KOPT-K1 (cell line): ENCODE data around the gene TRAF7.
"Not testable (repeated sequence)": the region's sequence is repeated elsewhere in the genome, so short reads cannot be mapped to it uniquely, and the experiment has no call there.

ENCODE experiments used
- H3K27ac ChIP-seq: fragments of 200-600 bp; sonication (generic); 2 replicates; pipeline ENCODE4 v1.5.1; 2016; ENCODE audit warnings: antibody characterized with exemption, mild to moderate bottlenecking, low read depth, low read length; ENCODE audit not compliant: poor library complexity, severe bottlenecking
- H3K36me3 ChIP-seq: fragments of 200-600 bp; sonication (generic); 2 replicates; pipeline ENCODE4 v1.5.1; 2017; ENCODE audit warnings: antibody characterized with exemption, mild to moderate bottlenecking, low read length, moderate library complexity; ENCODE audit not compliant: insufficient read depth
- H3K9me3 ChIP-seq: fragments of 200-600 bp; sonication (generic); 2 replicates; pipeline ENCODE4 v1.5.1; 2017; ENCODE audit warnings: antibody characterized with exemption, low read length, mild to moderate bottlenecking; ENCODE audit not compliant: insufficient read depth, poor library complexity, severe bottlenecking

TRAF7 gene

DNA sequence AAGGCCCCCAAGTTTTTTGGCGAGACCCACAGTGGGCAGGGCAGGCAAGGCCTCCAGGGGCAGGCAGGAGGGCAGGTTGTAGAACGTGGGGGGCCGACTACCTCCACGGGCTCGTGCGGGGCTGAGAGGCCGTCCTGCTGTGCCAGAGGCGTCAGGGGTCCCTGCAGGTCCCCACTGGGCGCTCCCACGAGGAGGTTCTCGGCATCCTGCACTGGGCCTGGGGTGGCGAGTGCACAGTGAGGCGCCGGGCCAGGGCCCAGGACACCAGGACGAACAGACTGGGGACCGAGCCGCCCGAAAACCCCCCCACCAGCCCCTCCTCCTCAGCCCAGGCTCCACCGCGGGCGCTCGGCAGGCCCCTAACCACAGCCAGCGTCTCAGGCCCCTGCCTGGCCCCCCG is 39.2 kb upstream of the TRAF7 start:
- H3K9me3 ChIP-seq, H3K27ac ChIP-seq, H3K36me3 ChIP-seq: not testable (repeated sequence)

DNA sequence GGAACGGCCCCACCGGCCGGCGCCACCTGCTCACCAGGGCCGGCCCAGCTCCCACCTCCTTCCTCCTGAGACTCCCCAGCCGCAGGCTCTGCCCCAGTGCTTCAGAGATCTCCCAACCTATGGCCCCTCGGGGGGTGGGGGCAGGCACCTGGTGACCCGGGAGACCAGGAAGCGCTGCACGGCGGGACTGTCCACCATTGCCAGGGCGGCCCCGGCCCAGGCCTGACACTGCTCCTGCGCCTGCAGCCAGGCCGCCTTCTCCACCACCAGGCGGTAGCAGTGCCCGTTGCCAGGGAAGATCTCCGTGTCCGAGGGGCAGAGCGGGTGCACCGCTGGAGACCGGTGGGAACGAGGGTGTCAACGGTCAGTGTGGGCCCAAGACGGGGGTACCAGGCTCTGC is 38.2 kb upstream of the TRAF7 start:
- not testable (repeated sequence) for H3K9me3 ChIP-seq, H3K36me3 ChIP-seq, H3K27ac ChIP-seq

DNA sequence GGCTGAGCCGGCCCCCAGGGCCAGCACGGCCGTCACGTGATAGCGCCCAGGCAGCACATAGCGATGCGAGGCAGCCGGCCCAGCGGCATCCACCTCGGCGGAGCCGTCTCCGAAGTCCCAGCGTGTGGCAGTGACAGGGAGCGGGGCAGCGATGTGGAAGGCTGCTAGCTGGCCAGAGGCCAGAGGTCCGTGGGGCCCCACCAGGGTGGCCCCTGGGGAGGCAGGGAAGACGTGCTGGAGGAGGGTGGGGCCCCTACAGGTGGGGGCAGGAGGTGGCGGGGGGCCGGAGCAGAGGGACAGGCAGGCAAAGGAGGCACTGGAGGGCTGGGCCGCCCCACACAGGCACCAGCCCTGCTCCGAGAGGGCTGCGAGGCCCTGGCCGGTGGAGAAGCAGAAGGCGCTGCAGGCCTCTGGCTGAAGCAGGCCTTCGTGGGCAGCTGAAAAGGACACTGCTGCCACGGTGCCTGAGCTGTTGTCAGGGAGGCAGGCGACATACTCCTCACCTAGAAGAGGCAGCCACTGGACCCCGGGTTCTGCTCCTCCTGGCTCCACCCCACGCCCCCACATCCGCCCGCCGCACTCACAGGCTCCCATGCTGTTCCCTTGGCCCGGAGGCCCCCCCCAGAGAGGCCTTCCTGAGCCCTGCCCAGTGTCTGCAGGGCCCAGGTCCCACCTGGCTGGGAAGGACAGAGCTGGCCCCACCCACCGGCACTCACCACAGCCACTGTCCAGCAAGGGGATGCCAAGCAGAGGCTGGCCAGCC is 37.4 kb upstream of the TRAF7 start:
- H3K36me3 ChIP-seq, H3K27ac ChIP-seq, H3K9me3 ChIP-seq: not testable (repeated sequence)

DNA sequence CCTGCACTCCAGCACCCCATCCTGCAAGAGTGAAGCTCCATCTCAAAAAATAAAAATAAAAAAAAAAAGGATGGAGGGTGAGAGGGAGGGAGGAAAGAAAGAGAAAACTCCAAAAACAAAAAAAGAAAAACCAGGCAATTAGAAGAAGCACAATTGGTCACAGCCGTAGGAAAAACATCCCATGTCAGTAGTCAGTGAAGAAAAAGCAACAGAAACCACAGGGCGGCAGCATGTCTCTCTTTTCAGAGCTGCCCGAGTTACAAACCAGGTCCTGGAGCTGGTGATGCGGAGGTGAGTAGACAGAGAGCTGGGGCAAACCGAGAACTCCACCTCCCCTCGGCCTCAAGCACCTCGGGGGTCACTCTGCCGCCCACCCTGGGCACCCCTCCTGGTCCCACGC is 34.3 kb upstream of the TRAF7 start:
- H3K9me3 ChIP-seq, H3K36me3 ChIP-seq, H3K27ac ChIP-seq: not testable (repeated sequence)

DNA sequence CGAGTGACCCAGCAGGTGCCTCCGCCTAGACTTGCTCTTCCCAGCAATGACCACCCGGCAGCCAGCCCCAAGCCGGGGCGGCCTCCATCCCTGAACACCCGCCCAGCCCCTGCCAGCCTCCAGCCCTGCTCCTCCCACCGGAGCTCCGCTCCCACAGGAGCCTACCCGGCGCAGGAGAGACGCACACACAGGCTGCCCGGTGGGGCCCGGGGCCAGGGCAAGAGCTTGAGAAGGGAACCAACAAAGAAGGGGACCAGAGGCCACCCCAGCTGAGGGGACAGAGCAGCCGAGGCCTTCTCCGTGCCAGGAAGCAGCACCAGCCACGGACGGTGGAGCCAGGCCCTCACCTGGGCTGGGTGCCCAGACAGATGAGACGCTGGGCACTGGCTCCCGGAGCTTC is 33.7 kb upstream of the TRAF7 start:
- H3K9me3 ChIP-seq, result no peaks in the 10 kb centered on the region
- no peaks in the 10 kb centered on the region for H3K36me3 ChIP-seq
- H3K27ac ChIP-seq, result no peak overlapping the region

DNA sequence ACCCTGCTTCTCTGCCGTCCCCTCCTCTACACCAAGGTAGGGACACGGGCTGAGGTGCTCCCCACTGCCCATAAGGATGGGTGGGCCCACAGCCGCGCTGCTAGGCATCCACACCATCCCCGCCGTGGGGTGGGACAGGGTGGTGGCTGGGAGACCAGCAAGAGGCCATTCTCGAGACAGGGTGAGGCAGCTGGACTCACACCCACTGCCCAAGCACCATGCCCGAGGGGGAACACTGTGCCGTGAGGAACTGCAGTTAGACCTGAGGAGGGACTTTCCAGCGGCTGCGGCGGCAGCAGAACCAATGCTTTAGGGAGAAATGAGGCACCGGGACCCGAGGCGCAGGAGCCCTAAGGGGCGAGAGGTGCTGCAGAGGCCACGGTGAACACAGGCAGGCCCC is 33.2 kb upstream of the TRAF7 start:
- no peaks in the 10 kb centered on the region for H3K36me3 ChIP-seq
- no peak overlapping the region for H3K27ac ChIP-seq
- H3K9me3 ChIP-seq, result no peaks in the 10 kb centered on the region

DNA sequence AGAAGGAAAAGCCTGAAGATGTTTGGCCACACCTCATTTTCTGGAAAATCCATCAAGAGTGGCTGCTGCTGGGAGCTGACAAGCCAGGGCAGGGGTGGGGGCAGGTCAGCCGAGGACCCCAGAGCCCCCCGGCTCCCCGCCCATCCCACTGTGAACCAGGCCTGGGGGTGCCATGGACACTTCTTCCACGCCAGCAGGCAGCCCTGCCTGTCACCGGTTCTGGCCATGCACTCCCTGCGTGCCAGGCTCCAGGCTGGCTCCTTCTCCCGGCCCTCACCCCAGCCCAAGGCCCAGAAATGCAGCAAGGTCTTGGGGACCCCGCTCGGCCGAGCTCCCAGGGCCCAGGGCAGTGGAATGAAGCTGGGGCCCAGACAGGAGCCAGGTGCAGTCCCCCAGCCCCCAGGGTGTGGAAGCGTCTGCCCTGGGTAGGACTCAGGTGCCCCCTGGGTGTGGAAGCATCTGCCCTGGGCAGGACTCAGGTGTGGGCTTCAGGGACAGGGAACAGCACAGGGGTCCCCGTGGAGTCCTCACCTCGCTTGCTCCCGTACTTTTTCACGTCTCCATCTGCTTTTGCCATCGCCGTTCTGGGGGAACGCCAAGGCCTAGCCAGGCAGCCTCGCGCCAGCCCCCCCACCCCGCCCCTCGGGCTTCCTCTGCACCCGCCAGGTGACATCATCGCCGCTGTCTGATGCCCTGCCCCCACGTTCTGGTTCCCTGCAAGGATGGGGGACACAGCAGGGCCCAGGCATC is 32.5 kb upstream of the TRAF7 start:
- not testable (repeated sequence) for H3K27ac ChIP-seq, H3K9me3 ChIP-seq

DNA sequence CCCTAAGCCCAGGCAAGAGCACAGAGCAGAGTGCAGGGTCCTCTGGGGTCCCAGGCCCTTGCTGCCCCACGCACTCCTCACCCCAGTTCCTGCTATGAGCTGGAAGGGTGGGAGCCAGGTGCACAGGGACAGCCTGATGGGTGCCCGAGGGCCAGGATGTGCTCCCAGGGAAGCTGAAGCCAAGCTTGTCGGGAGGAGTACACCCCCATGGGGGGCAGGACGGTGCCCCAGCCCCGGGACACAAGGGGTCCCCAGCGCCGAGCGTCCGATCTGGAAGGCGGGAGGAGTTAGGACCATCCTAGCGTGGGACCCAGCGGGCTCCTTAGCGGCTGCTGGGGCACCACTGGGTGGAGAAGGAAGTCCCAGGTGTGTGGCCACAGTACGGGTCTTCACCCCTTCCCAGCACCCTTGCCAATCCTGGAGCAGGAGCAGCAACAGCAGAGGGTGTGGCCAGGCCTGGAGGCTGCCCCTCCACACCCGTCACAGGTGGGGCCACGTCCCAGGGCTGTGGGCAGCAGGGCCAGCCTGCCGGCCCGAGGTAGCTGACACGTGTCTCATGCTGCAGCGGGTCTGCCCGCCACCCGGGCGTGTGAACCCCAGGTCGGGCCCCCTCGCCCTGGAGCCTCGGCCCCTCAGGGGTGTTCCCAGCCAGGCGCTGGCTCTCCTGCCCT is 31.7 kb upstream of the TRAF7 start:
- H3K27ac ChIP-seq, H3K9me3 ChIP-seq: not testable (repeated sequence)

More for the DNA sequence above, 32.5 kb upstream of the TRAF7 start:
- not testable (repeated sequence) for H3K36me3 ChIP-seq

DNA sequence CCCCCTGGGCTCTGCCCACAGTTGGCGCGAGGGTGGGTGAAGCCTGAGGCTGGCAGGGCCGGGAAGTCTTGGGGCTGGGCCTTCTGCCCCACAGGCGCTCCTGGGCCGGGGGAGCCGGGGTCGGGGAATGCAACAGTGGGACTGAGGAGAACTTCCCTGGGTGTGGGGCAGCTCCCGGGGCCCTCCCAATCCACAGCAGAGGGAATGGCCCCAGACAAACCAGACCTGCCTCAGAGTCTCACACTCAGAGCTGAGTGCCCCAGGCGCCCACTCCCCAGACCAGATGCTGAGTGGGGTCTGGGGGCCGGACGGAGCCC is 31.2 kb upstream of the TRAF7 start:
- not testable (repeated sequence) for H3K27ac ChIP-seq, H3K36me3 ChIP-seq, H3K9me3 ChIP-seq

More for the DNA sequence above, 31.7 kb upstream of the TRAF7 start:
- not testable (repeated sequence) for H3K36me3 ChIP-seq

DNA sequence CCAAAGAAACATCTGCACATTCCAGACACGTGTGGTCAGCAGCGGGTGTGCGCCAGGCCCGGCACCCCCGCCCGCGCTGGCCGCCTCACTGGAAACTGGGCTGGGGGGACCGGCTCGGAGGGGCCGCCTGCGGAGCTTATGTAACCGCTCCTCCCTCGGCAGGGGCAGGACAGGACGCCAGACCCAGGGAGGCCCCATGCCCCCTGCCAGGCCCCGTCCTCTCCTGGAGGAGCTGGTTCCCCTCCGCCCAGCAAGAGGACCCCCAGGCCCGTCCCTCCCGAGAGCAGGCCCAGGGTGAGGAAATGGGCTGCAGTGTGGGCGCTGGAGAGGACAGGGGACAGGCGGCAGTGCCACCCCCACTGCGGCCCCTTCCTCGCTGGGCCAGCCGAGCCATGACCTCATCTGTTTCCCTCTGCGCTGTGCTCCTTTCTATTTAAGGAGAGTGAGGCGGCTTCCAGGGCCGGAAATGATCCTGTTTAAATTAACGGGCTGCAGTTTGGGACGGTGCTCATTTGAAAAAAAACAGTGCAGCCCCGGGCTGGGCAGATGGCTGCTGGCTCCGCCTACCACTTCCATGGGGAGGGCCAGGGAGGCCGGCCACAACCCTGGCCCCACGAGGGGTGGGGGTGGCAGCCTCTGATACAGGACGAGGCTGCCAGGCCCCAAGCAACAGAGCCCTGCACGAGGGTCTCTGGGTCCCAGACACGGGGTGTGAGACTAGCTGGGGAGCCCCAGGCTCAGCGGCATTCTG is 30.7 kb upstream of the TRAF7 start:
- not testable (repeated sequence) for H3K27ac ChIP-seq, H3K36me3 ChIP-seq

DNA sequence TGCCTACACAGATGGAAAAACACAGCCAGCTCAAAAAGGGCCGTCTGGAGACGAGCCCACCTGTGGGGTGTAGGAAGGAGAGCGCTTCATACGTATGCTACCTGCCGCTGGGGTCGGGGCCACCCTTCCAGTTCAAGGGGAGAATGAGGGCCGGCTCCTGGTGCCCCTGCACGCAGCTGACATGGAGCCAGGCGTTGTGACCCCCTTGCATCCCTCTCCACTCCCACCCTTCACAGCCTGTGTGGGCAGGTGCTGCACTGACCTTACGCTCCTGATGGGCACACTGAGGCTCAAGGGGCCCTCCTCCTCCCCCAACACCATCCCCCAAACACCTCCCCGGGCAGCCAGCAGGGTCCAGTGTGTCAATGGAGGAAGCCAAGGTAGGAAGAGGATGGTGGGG is 30.0 kb upstream of the TRAF7 start:
- not testable (repeated sequence) for H3K36me3 ChIP-seq, H3K27ac ChIP-seq, H3K9me3 ChIP-seq

More for the DNA sequence above, 30.7 kb upstream of the TRAF7 start:
- H3K9me3 ChIP-seq, result not testable (repeated sequence)

DNA sequence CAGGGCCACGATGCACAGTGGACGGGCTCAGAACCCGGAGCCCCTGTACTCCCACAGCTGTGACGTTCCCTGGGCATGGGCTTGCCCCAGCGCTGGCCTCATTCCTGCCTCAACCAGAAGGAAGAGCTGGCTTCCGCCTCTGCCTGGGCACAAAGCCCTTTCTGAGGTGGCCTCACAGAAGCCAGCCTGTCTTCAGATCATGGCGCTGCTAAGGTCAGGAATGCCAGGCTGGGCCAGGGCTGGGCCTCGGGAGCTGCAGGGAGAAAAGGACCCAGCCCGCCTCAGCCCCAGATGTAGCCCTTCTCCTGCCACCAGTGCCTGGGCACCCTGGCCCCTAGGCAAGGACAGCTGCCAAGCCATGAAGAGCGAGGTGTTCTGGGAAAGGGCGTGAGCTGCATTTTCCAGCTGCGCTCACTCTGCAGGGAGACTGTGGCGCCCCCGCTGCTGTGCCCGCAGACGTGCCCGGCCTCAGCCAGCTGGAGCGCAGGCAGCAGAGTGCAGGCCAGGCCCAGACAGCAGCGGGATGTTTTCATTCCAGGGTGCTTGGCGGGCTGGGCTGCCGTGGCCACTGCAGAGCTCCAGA is 29.3 kb upstream of the TRAF7 start:
- H3K27ac ChIP-seq, H3K36me3 ChIP-seq, H3K9me3 ChIP-seq: not testable (repeated sequence)

DNA sequence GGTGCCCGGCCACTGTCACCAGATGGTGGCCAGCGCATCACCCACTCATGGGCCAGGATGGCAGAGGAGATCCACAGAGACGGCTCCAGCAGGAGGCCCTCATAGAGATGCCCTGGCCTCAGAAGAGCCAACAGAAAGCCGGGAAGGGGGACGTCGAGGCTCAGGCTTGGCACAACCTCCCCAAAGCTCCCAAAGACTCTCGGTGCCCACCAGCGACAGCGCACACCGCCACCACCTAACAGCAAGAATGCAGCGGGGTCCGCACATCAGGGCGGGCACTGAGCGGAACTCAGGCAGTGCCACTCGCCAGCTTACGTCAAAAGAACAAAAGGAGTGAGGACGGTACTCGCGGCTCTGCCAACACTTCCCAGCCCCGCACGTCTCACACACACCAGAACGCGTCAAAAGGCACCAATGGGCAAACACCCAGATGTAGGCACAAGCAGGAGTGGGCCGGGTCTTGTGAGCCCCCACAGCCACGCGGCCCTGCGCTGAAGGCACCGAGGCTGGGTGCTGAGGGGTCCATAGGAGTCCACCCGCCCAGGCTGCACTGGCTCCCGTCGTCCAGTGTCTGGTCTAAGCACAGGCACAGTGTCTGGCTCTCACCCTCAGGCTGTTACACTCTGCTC is 28.5 kb upstream of the TRAF7 start:
- H3K36me3 ChIP-seq, H3K9me3 ChIP-seq, H3K27ac ChIP-seq: not testable (repeated sequence)

DNA sequence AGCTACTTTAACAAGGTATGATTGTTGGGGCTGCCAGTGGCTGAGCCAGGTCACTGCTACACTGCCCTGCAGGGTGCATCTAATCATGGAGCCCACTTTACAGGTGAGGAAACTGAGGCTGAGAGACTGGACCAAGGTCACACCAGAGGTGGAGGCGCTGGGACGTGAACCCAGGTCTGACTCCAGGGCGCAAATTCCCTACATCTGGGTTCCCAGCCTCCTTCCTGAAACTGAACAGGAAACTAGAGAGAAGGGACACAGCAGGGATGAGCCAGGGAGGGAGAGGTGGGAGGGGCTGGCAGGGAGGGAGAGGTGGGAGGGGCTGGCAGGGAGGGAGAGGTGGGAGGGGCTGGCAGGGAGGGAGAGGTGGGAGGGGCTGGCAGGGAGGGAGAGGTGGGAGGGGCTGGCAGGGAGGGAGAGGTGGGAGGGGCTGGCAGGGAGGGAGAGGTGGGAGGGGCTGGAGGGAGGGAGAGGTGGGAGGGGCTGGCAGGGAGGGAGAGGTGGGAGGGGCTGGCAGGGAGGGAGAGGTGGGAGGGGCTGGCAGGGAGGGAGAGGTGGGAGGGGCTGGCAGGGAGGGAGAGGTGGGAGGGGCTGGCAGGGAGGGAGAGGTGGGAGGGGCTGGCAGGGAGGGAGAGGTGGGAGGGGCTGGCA is 27.8 kb upstream of the TRAF7 start:
- not testable (repeated sequence) for H3K27ac ChIP-seq, H3K9me3 ChIP-seq, H3K36me3 ChIP-seq
